ENCODE measurements around the gene TYMP.

The TYMP gene

GRCh38 chr22:50529897-50530579, at the start of gene TYMP:
Gene TYMP (minus strand): TSS chr22:50530012. CDS start chr22:50529709, 303 bp downstream.
- no peak for TF ChIP-seq CTCF (IDR thresholded peaks at IDR 0.05)

- TF ChIP-seq CTCF (IDR thresholded peaks at IDR 0.05) = no peak
Measured at GRCh38 chr22:50578776-50579310, 49.0 kb upstream of the TYMP start.

- TF ChIP-seq CTCF (IDR thresholded peaks at IDR 0.05) = no peak
Measured at GRCh38 chr22:50577987-50578775, 48.4 kb upstream of the TYMP start, which contains the start of gene CPT1B. Gene CPT1B (minus strand): TSS chr22:50578427. CDS start chr22:50577915, 512 bp downstream.

DNA sequence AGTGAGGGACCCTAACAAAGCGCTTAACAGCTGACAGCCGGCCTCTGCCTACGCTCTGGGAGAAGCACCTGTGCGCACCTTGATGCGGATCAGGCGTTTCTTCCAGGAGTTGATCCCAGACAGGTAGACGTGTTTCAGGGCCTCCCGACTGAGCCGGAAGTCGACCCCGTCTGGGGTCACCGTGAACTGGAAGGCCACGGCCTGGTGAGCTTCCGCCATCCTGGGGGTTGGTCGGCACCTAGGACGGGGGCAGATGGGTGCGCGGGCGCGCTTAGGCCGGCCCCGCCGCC, 47.8 kb upstream of the TYMP start:
- no peak for TF ChIP-seq CTCF (IDR thresholded peaks at IDR 0.05)

- no peak for TF ChIP-seq CTCF (IDR thresholded peaks at IDR 0.05)
Measured at GRCh38 chr22:50576806-50577696, 47.2 kb upstream of the TYMP start.

DNA sequence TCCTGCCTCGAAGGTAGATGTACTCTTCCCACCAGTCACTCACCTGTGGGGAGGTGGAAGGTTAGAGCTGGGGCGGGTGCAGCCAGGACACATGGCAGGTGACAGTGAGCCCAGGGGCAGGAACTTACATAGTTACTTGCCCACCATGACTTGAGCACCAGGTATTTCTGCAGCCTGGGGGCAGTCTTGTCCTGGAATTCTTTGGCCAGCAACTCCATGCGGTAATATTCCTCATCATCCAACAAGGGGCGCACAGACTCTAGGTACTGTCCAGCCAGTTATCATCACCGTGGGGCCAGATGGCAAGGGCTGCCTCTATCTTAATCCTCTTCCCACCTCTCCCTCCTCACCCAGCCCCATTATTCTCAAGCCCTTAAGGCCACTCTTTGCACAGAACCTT, 46.3 kb upstream of the TYMP start:
- TF ChIP-seq CTCF (IDR thresholded peaks at IDR 0.05) = no peak

- TF ChIP-seq CTCF (IDR thresholded peaks at IDR 0.05) = no peak
Measured at GRCh38 chr22:50575426-50575941, 45.7 kb upstream of the TYMP start.

All from LNCAP (cell line).